Panc1 (cell line): ENCODE data around the gene ALPL. TPM values are rescaled to one million over a fixed set of nuclear protein-coding genes. Genes with fewer than 3 reads are reported as not detected.

Experiments
- ATAC-seq: fragments of 200-7000 bp; cut with Tn5 transposase; 2 replicates; pipeline ENCODE4 v1.9.1; 2020; ENCODE audit warnings: mild to moderate bottlenecking, moderate library complexity
- BruUV-seq: library from RNA; stranded (reverse); fragments of 400-500 nt; replicated peaks from 2 replicates; lab custom pipeline; 2021; lab: Mats Ljungman, UMichigan
- CTCF ChIA-PET: fragments of 300-600 bp; sonication (Branson Sonifier 250); formaldehyde crosslinking; loops from one replicate; lab custom pipeline; 2022; ENCODE audit warnings: antibody characterized with exemption; lab: Charles Lee
- POLR2A ChIA-PET: fragments of 300-600 bp; sonication (Branson Sonifier 250); formaldehyde crosslinking; loops from one replicate; lab custom pipeline; 2022; ENCODE audit warnings: antibody characterized with exemption; lab: Charles Lee
- DNase-seq: peaks from one replicate; pipeline ENCODE4 v3.0.0-alpha.2; 2010; ENCODE audit warnings: low read depth, low spot score
- H3K27ac ChIP-seq: 2 replicates; pipeline ENCODE4 v1.5.1; 2011; ENCODE audit warnings: mild to moderate bottlenecking, low read length, inconsistent platforms
- H3K27me3 ChIP-seq: fragments of 200-500 bp; sonication (Bioruptor generic); 2 replicates; pipeline ENCODE4 v1.6.0; 2014; ENCODE audit warnings: low read length, inconsistent platforms; ENCODE audit not compliant: control insufficient read depth, insufficient read depth
- H3K36me3 ChIP-seq: fragments of 200-500 bp; sonication (Bioruptor generic); 2 replicates; pipeline ENCODE4 v1.5.1; 2014; ENCODE audit warnings: inconsistent platforms, mild to moderate bottlenecking, low read length, moderate library complexity; ENCODE audit not compliant: control insufficient read depth, insufficient read depth
- H3K4me1 ChIP-seq: 2 replicates; pipeline ENCODE4 v1.5.1; 2011; ENCODE audit warnings: inconsistent platforms, mild to moderate bottlenecking, low read length, moderate library complexity; ENCODE audit not compliant: control insufficient read depth, insufficient read depth
- H3K4me3 ChIP-seq, 2 experiments: 2 replicates each; pipeline ENCODE4 v1.5.1; 2011 to 2012; ENCODE audit warnings: low read depth in 2 of 2, low read length in 2 of 2, mild to moderate bottlenecking in 2 of 2, inconsistent platforms in 1 of 2, moderate library complexity in 1 of 2
- H3K9me3 ChIP-seq: fragments of 200-500 bp; sonication (Bioruptor generic); 2 replicates; pipeline ENCODE4 v1.5.1; 2014; ENCODE audit warnings: low read depth, mild to moderate bottlenecking, inconsistent platforms, low read length, moderate library complexity; ENCODE audit not compliant: control insufficient read depth, insufficient read depth
- CTCF ChIP-seq: fragments of 450-650 bp; IDR thresholded peaks from 2 replicates; pipeline ENCODE4 v1.5.1; 2017; ENCODE audit warnings: mild to moderate bottlenecking
- POLR2AphosphoS5 ChIP-seq: IDR thresholded peaks from 2 replicates; pipeline ENCODE4 v1.6.1; 2012; ENCODE audit warnings: mild to moderate bottlenecking, low read depth, low read length, moderate library complexity
- REST ChIP-seq, 2 experiments: IDR thresholded peaks; 2 replicates each; pipeline ENCODE4 v1.6.1; 2011 to 2012; ENCODE audit warnings: low read depth in 2 of 2, control low read depth in 1 of 2, low read length in 1 of 2, mild to moderate bottlenecking in 1 of 2, moderate library complexity in 1 of 2; ENCODE audit not compliant: insufficient read depth in 1 of 2
- SIN3A ChIP-seq: IDR thresholded peaks from 2 replicates; pipeline ENCODE4 v1.6.1; 2012; ENCODE audit warnings: low read depth, mild to moderate bottlenecking, low read length, moderate library complexity, borderline replicate concordance; ENCODE audit not compliant: insufficient read depth
- TCF7L2 ChIP-seq: IDR thresholded peaks from 2 replicates; pipeline ENCODE4 v1.6.1; 2011; ENCODE audit warnings: mild to moderate bottlenecking, low read depth, low read length, inconsistent platforms
- in situ Hi-C: cut with HindIII; loops from 2 replicates; pipeline ENCODE4 v1.10.0; 2016; ENCODE audit warnings: low sequenced_read_pairs, low pct_unique_long_range_greater_than_20kb
- intact Hi-C: fragments of 100-400 bp; cut with micrococcal nuclease; formaldehyde crosslinking; loops from one replicate; pipeline ENCODE4 v1.10.0; 2022; ENCODE audit not compliant: unreplicated experiment
- total RNA-seq: library from RNA; stranded (reverse); gene quantifications from one replicate; pipeline ENCODE4 v1.2.1, GENCODE V29; 2021; ENCODE audit not compliant: unreplicated experiment

Gene ALPL
- total RNA-seq, 1 experiment from 2014 or later, result 0.82 TPM

GRCh38 chr1:21522525-21523038, 13.4 kb downstream of the ALPL start:
- no peaks in the 10 kb centered on the region for H3K36me3 ChIP-seq
- TF ChIP-seq REST (IDR thresholded peaks at IDR 0.05; ENCODE audit: insufficient read depth in 1 of 2, low read depth in 2 of 2, low read length in 1 of 2) (no peak), SIN3A (no peak), TCF7L2 (no peak), POLR2AphosphoS5 (no peak), CTCF (no peak)
- H3K4me3 ChIP-seq, result no peak overlapping the region
- intact Hi-C loops (no loop called here), in situ Hi-C loops (no loop called here)
- no peaks in the 10 kb centered on the region for H3K9me3 ChIP-seq
- ATAC-seq (no peak), DNase-seq (no peak)
- no peaks in the 10 kb centered on the region for H3K27me3 ChIP-seq
- ChIA-PET CTCF (no interaction called here), POLR2A (interaction anchor here (0.6 kb wide), 2 partner anchors 18 to 30 kb away, joined by 4 to 6 read pairs; no protein-coding TSS in a partner anchor)
- no TSS peak for BruUV-seq
- no peaks in the 10 kb centered on the region for H3K4me1 ChIP-seq
- H3K27ac ChIP-seq, result no peak overlapping the region

- no peak for TF ChIP-seq TCF7L2
- ChIA-PET POLR2A (no interaction called here), CTCF (interaction anchor here (0.9 kb wide), 1 partner anchor 12 kb away, joined by 3 read pairs; no protein-coding TSS in a partner anchor)
- BruUV-seq, result no TSS peak
- Histone ChIP-seq H3K27ac (no peak overlapping the region), H3K27me3 (no peaks in the 10 kb centered on the region), H3K4me3 (no peak overlapping the region), H3K36me3 (no peaks in the 10 kb centered on the region), H3K9me3 (no peaks in the 10 kb centered on the region), H3K4me1 (no peaks in the 10 kb centered on the region)
- in situ Hi-C loops (no loop called here), intact Hi-C loops (no loop called here)
- ATAC-seq, result no peak
- no peak for DNase-seq
Observed at GRCh38 chr1:21523297-21523813, 14.1 kb downstream of the ALPL start.

- ATAC-seq (no peak), DNase-seq (no peak)
- H3K36me3 ChIP-seq, result no peaks in the 10 kb centered on the region
- TF ChIP-seq CTCF (no peak), SIN3A (no peak), POLR2AphosphoS5 (no peak), REST (IDR thresholded peaks at IDR 0.05; ENCODE audit: insufficient read depth in 1 of 2, low read depth in 2 of 2, low read length in 1 of 2) (no peak), TCF7L2 (no peak)
- BruUV-seq, result no TSS peak
- ChIA-PET CTCF (interaction anchor here (0.9 kb wide), 1 partner anchor 11 kb away, joined by 3 read pairs; no protein-coding TSS in a partner anchor), POLR2A (no interaction called here)
- H3K9me3 ChIP-seq, result no peaks in the 10 kb centered on the region
- no peak overlapping the region for H3K4me3 ChIP-seq
- no peaks in the 10 kb centered on the region for H3K4me1 ChIP-seq
- intact Hi-C loops, result no loop called here
- in situ Hi-C loops, result no loop called here
- no peak overlapping the region for H3K27ac ChIP-seq
- H3K27me3 ChIP-seq, result no peaks in the 10 kb centered on the region
Observed at GRCh38 chr1:21524220-21524619, 15.0 kb downstream of the ALPL start.
